Motor neuron (in vitro differentiated cells): ENCODE results near the gene SLC41A3. TPM values are rescaled to one million over a fixed set of nuclear protein-coding genes. Genes with fewer than 3 reads are reported as not detected.

Experiments used
- ATAC-seq, 8 experiments: fragments of 200-7000 bp; cut with Tn5 transposase; replicated peaks in 6 of 8; 2 replicates each; pipeline ENCODE4 v1.8.0; 2021; ENCODE audit warnings: mild to moderate bottlenecking in 8 of 8, moderate library complexity in 8 of 8
- H3K27ac ChIP-seq, 2 donors: fragments of 250-450 bp; sonication (Bioruptor Pico); 2 replicates each; pipeline ENCODE4 v1.9.0; 2021; ENCODE audit warnings: antibody characterized with exemption in 2 of 2, mild to moderate bottlenecking in 2 of 2, moderate library complexity in 1 of 2
- H3K4me1 ChIP-seq, 2 donors: fragments of 250-450 bp; sonication (Bioruptor Pico); replicated peaks in 1 of 2; 2 replicates each; pipeline ENCODE4 v1.6.1; 2021; ENCODE audit warnings: antibody characterized with exemption in 2 of 2, mild to moderate bottlenecking in 2 of 2, moderate library complexity in 1 of 2
- H3K4me3 ChIP-seq, 5 donors: fragments of 250-450 bp; sonication (Bioruptor Pico); 2 replicates each; pipeline ENCODE4 v1.9.0; 2021; ENCODE audit warnings: antibody characterized with exemption in 5 of 5, mild to moderate bottlenecking in 5 of 5, moderate library complexity in 4 of 5
- WGBS, 10 experiments: fragments of 450-650 bp; shearing (Covaris generic); methylation state at CpG; one replicate each; pipeline ENCODE4 v1.0.0; 2022; 5-methylcytosine and 5-hydroxymethylcytosine counted together
- in situ Hi-C, 9 experiments: fragments of 400-800 bp; cut with MboI; loops; one replicate each; pipeline ENCODE4 v1.15.0; 2021; ENCODE audit warnings: low sequenced_read_pairs in 9 of 9, low pct_unique_long_range_greater_than_20kb in 2 of 9; ENCODE audit not compliant: unreplicated experiment in 9 of 9
- total RNA-seq, 8 experiments: library from RNA; unstranded; fragments of 300-600 nt; gene quantifications; 2 replicates each; pipeline versions ENCODE4 v1.2.3 to v1.2.4, GENCODE V29; 2022

The SLC41A3 gene
- total RNA-seq, 8 experiments from 2014 or later = 23.8 to 54.5 (median 30.3) TPM

GRCh38 chr3:126061301-126062032 is 22.5 kb downstream of the SLC41A3 start:
- H3K27ac ChIP-seq = no peak overlapping the region
- no peak overlapping the region for H3K4me3 ChIP-seq
- peaks cover 0 to 4% of the 10 kb centered on the region in 2 donors for H3K4me1 ChIP-seq
- no peak for ATAC-seq
- WGBS, 10 experiments = 50 to 100% (median 80%) methylated on average over 1 to 5 of the region's 8 CpGs; no CpG with 5 or more reads in 5 of the 10 experiments
- in situ Hi-C loops = no loop called here

- in situ Hi-C loops = no loop called here
- H3K27ac ChIP-seq = no peak overlapping the region
- 76 to 100% (median 90%) methylated on average over 1 to 3 of the region's 7 CpGs; no CpG with 5 or more reads in 3 of the 10 experiments for WGBS, 10 experiments
- ATAC-seq = no peak
- H3K4me3 ChIP-seq = no peak overlapping the region
- peaks cover 0 to 4% of the 10 kb centered on the region in 2 donors for H3K4me1 ChIP-seq
Observed at GRCh38 chr3:126060613-126061145, 23.2 kb downstream of the SLC41A3 start.

- no peak for ATAC-seq
- in situ Hi-C loops = no loop called here
- 50 to 100% (median 100%) methylated on average over 1 to 2 of the region's 7 CpGs; no CpG with 5 or more reads in 3 of the 10 experiments for WGBS, 10 experiments
- no peak overlapping the region for H3K27ac ChIP-seq
- H3K4me3 ChIP-seq = no peak overlapping the region
- peaks cover 0 to 4% of the 10 kb centered on the region in 2 donors for H3K4me1 ChIP-seq
Observed at GRCh38 chr3:126058666-126059065, 25.3 kb downstream of the SLC41A3 start.

GRCh38 chr3:126057936-126058335 is 26.0 kb downstream of the SLC41A3 start:
- WGBS, 10 experiments = 40 to 100% (median 96%) methylated on average over 1 to 8 of the region's 13 CpGs; no CpG with 5 or more reads in 2 of the 10 experiments

GRCh38 chr3:126057501-126057819 is 26.5 kb downstream of the SLC41A3 start:
- Histone ChIP-seq H3K4me3 (no peak overlapping the region), H3K27ac (no peak overlapping the region), H3K4me1 (peaks cover 0 to 4% of the 10 kb centered on the region in 2 donors)
- in situ Hi-C loops = no loop called here
- ATAC-seq = no peak
- WGBS, 10 experiments = 80 to 100% (median 81%) methylated on average over 1 to 7 of the region's 10 CpGs; no CpG with 5 or more reads in 5 of the 10 experiments

More at GRCh38 chr3:126057936-126058335, 26.0 kb downstream of the SLC41A3 start:
- no peak overlapping the region for H3K27ac ChIP-seq
- in situ Hi-C loops = no loop called here
- ATAC-seq = no peak
- peaks cover 0 to 4% of the 10 kb centered on the region in 2 donors for H3K4me1 ChIP-seq
- no peak overlapping the region for H3K4me3 ChIP-seq

GRCh38 chr3:126056681-126057500 is 27.0 kb downstream of the SLC41A3 start:
- WGBS, 10 experiments = 40 to 93% (median 75%) methylated on average over 2 to 5 of the region's 14 CpGs; no CpG with 5 or more reads in 3 of the 10 experiments
- peaks cover 0 to 4% of the 10 kb centered on the region in 2 donors for H3K4me1 ChIP-seq
- in situ Hi-C loops = no loop called here
- H3K27ac ChIP-seq = no peak overlapping the region
- H3K4me3 ChIP-seq = no peak overlapping the region
- ATAC-seq = peak; percentile 69 to 93 (median 80)

- Histone ChIP-seq H3K27ac (no peak overlapping the region), H3K4me3 (no peak overlapping the region), H3K4me1 (peaks cover 0 to 4% of the 10 kb centered on the region in 2 donors)
- no peak for ATAC-seq
- in situ Hi-C loops = no loop called here
- 75 to 100% (median 87%) methylated on average over 1 to 4 of the region's 10 CpGs; no CpG with 5 or more reads in 6 of the 10 experiments for WGBS, 10 experiments
Observed at GRCh38 chr3:126056088-126056487, 27.8 kb downstream of the SLC41A3 start.

GRCh38 chr3:126054870-126055269 is 29.1 kb downstream of the SLC41A3 start:
- peaks cover 0 to 4% of the 10 kb centered on the region in 2 donors for H3K4me1 ChIP-seq
- ATAC-seq = no peak
- in situ Hi-C loops = no loop called here
- WGBS, 10 experiments = 80 to 100% (median 92%) methylated on average over 1 to 3 of the region's 5 CpGs; no CpG with 5 or more reads in 5 of the 10 experiments
- H3K4me3 ChIP-seq = no peak overlapping the region
- H3K27ac ChIP-seq = no peak overlapping the region

- WGBS, 10 experiments = 71 to 100% (median 93%) methylated on average over 1 to 4 of the region's 6 CpGs; no CpG with 5 or more reads in 5 of the 10 experiments
- peaks cover 0 to 4% of the 10 kb centered on the region in 2 donors for H3K4me1 ChIP-seq
- in situ Hi-C loops = no loop called here
- no peak overlapping the region for H3K4me3 ChIP-seq
- H3K27ac ChIP-seq = no peak overlapping the region
- ATAC-seq = no peak
Observed at GRCh38 chr3:126053949-126054569, 29.9 kb downstream of the SLC41A3 start.

- in situ Hi-C loops = no loop called here
- peak in 2 of 8 experiments; percentile 28 to 29 for ATAC-seq
- Histone ChIP-seq H3K4me1 (no peaks in the 10 kb centered on the region), H3K27ac (no peak overlapping the region), H3K4me3 (no peak overlapping the region)
- WGBS, 10 experiments = 43 to 100% (median 100%) methylated on average over 1 of the region's 1 CpG; no CpG with 5 or more reads in 7 of the 10 experiments
Observed at GRCh38 chr3:126053513-126053912, 30.4 kb downstream of the SLC41A3 start.

- 20 to 100% (median 74%) methylated on average over 1 to 7 of the region's 16 CpGs; no CpG with 5 or more reads in 1 of the 10 experiments for WGBS, 10 experiments
- in situ Hi-C loops = no loop called here
- ATAC-seq = no peak
- no peaks in the 10 kb centered on the region for H3K4me1 ChIP-seq
- no peak overlapping the region for H3K4me3 ChIP-seq
- no peak overlapping the region for H3K27ac ChIP-seq
Observed at GRCh38 chr3:126052196-126053058, 31.5 kb downstream of the SLC41A3 start.

GRCh38 chr3:126051741-126052140 is 32.2 kb downstream of the SLC41A3 start:
- WGBS, 10 experiments = 63 to 100% (median 100%) methylated on average over 1 to 2 of the region's 4 CpGs; no CpG with 5 or more reads in 1 of the 10 experiments
- Histone ChIP-seq H3K4me1 (no peaks in the 10 kb centered on the region), H3K4me3 (no peak overlapping the region), H3K27ac (no peak overlapping the region)
- ATAC-seq = peak in 3 of 8 experiments; percentile 40 to 85 (median 82)
- in situ Hi-C loops = no loop called here
